NCI-H1417 (cell line): ENCODE results near the gene DMD.
A peak's percentile ranks its signal among the peaks of the same experiment; 100 is the strongest.
"Not testable (repeated sequence)": the region's sequence is repeated elsewhere in the genome, so short reads cannot be mapped to it uniquely, and the experiment has no call there.

Experiments
- DNase-seq, 3 experiments: peaks; one replicate each; lab custom pipeline; 2025; lab: John Stamatoyannopoulos, UW

DMD gene

DNA sequence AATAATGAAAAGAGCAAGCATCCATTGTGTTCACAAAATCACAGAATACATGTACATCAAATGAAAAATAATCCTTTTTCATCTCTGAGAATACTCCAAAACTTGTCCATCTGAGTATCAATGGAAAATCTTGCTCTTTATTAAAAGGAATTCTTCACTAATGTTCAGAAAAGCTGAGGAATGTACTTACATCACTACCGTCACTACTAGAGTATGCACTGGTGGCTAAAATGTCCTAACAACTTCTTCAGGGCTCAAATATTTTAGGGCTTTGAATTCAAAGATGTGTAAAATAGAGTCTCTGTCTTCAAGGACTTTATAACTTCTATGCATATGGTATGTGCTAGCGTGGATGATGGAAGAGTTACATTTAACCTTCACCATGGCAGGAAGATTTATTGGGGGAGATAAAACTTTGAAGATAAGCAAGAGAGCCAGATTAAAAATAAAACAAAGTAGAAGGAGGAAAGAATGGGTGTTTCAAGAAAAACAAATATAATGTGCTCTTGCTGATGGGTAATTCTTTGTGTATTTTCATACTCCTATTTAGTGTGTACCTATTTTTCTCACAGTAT, 55.1 kb downstream of the DMD start:
- no peak for DNase-seq

DNA sequence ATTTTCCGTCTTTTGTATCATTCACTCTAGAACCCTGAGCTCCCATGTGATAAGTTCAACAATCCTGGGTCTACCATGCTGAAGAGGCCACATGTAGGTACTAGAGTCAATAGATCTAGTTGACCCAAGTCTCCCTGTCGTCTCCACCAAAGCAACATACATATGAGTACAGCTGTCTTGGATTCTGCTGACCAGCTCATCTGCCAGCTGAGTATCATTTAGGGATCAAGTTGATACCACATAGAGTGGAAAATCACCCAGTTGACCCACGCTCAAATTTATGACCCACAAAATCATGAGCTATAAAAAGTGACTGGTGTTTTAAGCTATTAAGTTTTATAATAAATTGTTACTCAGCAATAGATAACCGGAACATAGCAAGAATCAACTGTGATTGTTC, 61.8 kb downstream of the DMD start:
- no peak for DNase-seq

DNA sequence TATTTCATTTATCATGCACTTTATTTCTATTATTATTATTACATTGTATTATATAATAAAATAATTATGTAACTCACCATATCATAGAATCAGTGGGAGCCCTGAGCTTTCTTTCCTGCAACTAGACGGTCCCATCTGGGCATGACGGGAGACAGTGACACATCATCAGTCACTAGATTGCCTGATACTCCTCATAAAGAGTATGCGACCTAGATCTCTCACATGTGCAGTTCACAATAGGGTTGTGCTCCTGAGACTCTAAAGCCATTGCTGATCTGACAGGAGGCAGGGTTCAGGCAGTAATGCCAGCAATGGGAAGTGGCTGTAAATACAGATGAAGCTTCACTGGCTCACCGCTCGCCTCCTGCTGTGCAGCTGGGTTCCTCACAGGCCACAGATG, 62.3 kb downstream of the DMD start:
- DNase-seq, result no peak

DNA sequence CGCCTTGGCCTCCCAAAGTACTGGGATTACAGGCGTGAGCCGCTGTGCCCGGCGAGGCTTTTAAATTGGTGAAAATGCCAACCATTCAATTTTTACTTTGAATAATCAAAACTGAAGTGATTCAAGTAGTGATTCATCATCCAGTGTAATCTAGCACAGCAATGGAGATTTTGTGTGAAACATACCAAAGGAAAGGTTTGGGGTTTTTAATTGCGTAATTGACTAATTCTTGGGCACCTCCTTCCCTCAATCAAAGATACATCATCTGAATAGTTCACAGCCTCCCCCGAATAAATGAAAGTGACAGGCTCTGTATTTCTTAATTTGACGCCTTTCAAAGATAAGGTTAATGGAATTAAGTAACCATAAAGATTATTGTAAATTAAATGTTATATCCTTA, 69.0 kb downstream of the DMD start:
- no peak for DNase-seq

DNA sequence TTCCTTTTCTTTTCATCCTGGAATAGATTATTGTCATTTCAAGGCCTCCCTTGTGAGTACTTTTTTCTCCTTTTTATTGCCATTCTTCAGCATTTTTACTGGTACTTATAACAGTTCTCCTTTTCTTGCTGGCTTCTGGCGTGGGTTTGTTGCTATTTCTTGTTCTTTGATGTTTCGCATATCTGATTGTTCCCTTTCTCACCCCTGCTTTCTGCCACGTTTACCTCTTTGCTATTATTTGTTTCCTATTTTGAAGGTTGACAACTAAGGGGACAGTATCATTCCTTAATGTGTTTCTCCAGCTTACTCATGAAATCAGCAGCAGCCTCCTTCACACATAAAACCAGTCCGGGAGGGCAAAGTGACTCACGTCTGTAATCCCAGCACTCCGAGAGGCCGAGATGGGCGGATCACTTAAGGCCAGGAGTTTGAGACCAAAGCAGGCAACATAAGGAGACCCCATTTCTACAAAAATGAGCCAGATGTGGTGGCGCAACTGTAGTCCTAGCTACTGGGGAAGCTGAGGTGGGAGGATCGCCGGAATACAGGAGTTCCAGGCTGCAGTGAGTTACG, 72.6 kb downstream of the DMD start:
- no peak for DNase-seq

DNA sequence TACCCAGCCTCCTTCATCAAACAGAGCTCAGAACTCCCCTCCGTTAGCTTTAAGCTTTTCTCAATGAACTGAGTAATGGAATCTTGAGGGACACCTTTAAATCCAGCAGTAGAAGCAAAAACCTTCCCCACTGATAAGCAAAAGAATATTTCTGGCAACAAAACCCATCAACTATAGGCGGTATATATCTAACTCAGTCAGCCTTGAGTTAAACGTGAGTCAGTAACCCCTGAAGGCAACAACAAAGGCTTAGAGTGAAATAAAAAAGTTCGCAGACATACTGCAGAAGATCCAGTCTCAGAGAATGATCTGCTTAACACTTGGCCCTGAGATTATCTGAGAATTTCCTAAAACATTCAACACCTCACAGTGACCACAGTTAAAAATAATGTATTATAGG, 77.2 kb downstream of the DMD start:
- DNase-seq, result no peak

DNA sequence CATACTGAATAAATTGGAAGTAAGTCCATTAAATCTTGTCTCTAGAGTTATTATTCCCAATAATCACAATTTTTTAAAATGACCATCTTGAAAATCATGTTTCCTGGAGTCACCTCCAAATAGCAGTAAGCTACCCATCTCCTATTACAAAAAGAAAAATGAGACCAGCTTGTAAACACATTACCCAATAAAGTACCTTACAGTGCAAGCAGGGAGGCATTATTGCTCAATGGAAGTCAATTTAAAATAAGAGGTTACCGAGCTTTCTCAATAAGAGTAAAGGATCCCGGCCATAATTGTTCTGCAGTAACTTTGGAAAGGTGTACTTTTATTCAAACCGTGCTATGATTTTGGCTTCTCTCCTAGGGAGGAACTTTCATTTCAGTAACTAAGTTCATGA, 78.0 kb downstream of the DMD start:
- peak in 1 of 3 experiments; percentile 28 for DNase-seq

DNA sequence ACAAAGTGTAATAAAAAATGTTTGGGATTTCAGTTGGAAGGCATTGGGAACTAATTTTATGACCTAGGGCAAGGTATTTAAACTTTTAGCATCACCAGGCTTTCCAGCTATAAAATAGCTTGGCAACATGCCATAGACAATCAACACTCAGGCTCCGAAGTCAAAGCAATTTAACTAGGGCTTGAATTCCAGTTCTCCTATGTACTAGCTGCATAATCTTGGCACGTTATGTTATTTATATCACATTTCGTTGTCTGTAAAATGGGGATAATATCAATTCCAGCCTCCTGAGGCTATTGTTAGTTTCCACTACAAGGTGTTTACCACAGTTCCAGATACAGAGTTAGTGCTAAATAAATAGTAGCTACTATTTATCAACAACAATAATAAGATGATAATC, 78.8 kb downstream of the DMD start:
- DNase-seq, result peak in 1 of 3 experiments; percentile 59

DNA sequence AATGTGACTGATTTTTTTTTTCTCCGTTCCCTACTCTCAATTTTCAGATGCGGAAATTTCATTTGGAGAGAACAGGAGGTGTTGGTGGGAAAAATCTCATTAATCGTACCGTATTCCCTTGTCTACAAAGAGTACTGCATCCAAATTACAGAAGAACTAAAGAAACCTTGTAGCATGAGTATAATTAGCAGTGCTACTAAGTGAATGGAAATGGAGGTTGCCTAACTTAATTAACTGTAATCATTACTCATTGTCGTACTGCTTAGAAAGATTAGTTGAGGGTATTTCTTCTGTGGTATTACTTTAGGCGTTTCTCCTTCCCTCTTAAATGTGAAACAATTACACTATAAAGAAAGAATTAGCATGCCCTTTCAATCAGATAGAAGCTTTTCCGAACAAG, 81.7 kb downstream of the DMD start:
- DNase-seq, result no peak

DNA sequence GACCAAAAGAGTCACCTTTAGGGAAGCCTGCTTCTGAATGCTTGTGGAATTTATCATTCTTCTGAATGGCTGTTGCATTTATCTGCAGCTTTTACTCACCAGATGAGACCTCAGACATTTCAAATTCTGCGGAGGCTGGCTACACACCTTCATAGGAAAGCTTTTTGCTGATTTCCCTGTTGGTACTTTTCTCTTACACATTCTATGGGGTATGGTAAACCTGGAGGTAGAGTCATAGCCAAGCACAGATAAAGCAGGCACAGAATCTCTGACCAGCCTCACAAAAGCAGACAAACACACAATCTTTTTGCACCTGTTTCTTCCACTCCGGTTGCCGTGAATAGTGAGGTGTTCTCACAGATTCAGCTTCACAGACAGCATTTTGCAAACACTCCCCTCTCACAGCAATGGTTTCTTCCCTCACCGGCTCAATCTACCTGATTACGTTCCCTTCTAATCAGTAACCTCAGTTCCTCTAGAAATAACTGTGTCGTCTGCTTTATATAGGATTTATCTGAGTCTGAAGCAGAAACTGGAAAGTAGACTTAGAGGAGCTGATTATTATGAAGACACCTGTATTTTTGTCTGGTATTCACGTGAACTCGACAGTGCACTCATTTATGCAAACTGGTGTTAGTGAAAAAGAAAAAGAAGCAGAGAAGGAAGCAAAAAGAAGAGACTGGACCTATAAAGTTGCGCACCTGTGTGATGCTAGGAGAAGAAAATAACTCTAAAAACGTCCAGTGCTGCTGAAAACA, 83.1 kb downstream of the DMD start:
- DNase-seq, result peak in 2 of 3 experiments; percentile 65 to 82

DNA sequence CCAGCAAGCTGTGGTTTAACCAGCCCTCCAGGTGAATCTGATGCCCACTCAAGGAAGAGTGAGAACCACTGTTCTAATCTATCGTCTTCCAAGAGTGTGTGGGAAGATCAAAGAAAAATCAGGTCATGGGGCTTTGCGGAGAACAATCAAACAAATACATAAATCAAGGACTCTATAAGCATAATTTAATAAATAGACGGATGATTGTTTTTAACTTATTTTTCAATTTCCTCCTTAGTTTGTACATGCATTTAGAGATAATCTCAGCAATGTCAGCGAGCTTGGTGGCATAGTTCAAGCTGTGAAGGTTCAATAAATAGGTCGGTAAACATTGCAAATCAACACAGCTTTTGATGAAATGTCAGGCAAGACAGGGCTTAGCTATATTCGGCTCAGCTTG, 84.9 kb downstream of the DMD start:
- peak in 2 of 3 experiments; percentile 58 to 89 for DNase-seq

DNA sequence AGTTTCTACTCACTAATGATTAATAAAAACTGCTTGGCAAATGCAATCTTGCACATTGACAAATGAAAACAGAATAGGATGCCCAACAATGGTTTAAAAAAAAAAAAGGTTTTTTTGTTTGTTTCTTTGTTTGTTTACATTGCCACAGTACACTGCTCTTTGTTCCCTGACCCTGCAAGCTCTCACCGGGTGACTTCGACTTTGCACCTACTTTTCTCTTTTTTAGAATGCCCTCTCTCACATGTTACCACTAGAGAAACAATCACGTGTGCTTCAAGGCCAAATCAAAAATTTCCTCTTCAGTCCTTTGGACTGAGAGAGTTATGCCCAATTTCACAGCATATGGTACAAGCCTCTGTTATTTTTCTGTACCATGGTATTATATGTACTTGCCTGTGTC, 101.5 kb downstream of the DMD start:
- DNase-seq, result peak in 1 of 3 experiments; percentile 53

DNA sequence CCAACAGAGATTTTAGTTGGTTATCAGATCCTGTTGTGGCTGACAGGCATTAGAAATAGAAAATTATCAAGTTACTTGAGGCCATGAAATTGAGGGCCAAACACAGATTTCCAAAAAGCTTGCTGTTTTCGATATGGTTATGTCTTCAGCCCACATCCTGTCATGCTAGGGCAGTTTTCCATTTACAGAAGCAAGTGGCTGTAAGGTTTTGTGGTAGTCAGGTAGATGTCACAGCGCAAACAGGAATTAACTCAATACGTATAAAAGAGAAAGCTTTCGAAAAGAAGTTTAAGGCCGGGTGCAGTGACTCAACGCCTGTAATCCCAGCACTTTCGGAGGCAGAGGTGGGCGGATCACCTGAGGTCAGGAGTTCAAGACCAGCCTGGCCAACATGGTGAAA, 104.6 kb downstream of the DMD start:
- no peak for DNase-seq

DNA sequence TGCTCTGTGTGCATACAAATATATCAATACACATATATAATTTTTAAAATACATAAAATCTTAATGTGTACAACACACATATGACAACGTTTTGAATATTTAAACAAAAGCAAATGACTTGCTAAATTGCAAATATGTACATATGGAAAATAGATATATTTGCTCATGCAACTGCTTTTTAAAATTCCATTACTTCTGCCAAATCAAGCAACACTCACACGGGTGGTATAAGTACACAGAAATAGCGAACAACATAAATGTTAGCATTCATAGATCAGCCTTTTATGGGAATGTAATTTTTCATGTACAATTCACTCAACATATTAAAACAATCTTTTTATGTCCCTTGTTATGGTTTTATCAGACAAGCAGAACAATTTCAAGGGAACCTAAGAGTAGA, 116.3 kb downstream of the DMD start:
- no peak for DNase-seq

DNA sequence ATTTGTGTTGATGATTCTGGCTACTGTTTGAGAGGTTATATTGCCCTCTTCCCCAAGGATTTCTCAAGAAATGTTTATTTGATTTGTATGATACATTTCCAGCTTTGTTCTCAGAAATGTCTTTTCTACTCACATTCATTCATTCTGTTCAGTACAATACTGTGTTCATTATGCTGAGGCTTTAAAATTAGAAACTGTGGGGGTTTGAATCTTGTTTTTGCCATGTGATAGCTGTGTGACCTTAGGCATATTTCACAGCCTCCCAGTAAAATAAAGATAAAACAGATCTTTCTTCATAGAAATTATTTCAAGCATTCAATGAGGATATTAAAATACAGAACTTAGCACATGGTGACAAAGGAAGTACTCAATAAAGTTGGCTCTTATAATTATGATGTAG, 123.9 kb downstream of the DMD start:
- DNase-seq, result no peak

DNA sequence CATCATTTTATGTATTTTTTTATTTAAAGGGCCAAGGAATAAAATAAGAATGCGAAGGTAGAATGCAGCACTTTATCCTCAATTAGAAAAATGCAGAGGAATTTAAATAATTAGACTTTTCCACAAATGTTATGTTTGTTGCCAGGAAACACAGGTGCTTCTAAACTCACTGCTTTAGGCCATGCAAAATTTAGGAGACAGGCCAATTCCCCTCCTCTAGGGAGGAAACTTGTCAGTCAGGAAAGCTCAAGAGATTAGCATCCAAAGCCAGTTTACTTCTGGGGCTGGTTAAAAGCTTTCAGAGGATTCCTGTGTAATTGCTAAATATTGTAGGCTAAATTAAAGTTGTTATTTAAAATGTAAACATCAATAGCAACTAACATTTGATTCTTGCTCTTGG, 124.5 kb downstream of the DMD start:
- DNase-seq, result no peak

DNA sequence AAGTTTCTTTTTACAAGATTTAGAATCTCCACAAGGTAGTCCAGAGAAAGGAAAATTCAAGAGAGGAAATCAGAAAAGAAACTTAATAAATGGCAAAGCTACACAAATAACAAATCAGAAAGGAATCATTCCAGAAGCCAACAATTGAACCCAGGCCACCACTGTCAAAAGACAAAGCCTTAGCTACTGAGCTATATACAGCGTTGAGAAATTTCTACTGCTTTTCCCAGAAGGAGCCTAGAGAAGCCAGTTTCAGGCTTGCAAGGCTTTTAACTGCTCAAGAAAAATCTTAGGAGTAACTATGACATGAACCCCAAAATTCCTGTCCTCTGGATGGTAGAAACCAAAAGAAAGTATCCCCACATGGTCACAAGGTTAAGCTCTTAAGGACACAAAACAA, 129.0 kb downstream of the DMD start:
- no peak for DNase-seq

DNA sequence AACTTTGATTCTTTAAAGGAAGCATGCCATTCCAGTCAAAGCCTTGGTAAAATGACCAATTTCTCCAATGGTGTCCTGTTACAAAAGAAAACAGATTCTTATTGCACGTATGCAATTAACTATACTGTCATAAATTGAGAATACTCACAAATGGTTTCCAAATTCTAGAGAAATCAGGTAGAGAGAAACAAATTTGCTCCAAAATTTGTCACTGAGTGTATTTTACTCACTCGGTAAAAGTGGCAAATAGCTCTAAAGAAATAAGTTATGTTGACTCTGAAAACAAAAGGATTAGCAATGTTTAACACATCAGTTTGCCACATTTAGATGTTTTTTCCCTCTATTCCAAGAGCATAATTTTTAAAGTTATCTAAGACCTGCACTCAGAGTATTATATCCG, 133.1 kb downstream of the DMD start:
- no peak for DNase-seq

DNA sequence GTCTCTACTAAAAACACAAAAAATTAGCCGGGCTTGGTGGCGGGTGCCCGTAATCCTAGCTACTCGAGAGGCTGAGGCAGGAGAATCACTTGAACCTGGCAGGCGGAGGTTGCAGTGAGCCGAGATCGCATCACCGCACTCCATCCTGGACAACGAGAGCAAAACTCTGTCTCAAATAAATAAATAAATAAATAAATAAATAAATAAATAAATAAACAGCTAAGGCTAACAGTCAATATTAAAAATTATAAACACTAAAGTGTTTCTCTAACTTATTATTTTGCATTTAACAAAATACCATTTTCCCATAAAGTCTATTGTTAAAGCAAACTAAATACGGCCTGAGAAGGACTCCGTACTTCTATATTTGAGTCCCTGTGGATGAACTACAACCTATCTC, 137.7 kb downstream of the DMD start:
- DNase-seq, result not testable (repeated sequence)

DNA sequence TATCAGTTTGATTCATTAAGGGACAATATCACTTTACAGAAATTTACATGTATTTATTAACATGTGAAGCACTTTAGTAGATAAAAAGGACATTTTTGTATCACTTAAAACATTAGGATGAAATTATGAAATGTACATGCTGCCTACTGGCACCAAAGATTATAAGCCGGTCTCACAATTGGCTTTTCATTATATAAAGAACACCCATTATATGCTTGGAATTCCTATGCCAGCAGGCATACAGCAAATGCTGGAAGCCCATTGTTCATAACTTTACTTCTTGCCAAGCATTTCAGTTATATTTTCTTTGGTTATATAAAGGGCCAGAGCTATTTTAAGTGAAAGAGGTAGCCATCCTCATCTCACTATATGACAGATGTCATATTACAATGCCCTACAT, 145.9 kb downstream of the DMD start:
- no peak for DNase-seq

DNA sequence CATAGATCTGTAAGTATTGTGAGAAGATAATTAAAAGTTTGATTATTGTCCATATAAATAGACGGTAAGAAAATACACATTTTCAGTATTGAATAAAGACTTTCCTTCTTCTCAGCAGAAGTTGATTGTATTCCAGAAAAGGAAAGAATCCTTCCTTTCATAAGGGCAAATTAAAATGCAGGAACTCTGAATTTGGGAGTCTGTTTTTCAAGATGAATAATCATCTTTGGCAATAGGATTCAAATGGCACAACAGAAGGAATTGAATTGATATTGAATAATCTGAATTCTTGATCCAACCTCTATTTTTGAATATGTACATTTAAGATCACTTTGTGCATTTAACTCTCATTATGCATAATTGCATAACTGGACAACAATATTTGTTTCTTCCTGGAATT, 149.3 kb downstream of the DMD start:
- DNase-seq, result no peak

DNA sequence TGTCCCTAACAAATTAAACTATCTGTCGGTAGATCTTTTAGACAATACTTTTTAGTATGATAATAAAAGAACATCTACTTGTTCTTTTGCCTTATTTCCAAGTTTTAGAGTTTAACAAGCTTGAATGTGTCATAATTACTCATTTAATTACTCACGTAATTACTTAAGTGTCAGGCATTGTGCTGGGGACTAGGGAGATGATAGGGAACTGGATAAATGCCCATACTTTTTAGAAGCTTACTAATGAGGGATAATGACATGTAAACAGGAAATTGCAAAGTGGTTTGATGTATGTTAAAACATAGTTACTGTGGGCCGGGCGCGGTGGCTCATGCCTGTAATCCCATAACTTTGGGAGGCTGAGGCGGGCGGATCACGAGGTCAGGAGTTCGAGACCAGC, 158.3 kb downstream of the DMD start:
- peak in 1 of 3 experiments; percentile 46 for DNase-seq

DNA sequence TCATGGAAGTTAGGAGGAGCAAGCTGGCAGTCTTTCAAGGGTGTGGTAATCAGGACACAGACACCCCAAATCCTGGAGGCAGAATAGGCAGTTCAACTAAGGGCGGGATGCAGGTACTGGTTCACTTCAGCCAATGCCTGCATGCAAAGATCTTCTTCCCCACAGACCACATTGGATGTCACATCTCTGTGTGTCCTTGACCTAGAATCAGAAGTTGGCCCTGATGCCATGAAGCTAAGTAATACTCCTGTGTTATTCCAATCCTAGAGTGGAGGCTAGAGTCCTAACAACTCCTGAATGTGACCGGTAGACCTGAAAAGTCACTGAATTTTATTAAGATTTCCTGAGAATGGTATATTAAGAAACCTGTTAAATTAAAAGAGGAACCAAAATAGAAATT, 165.5 kb downstream of the DMD start:
- no peak for DNase-seq

DNA sequence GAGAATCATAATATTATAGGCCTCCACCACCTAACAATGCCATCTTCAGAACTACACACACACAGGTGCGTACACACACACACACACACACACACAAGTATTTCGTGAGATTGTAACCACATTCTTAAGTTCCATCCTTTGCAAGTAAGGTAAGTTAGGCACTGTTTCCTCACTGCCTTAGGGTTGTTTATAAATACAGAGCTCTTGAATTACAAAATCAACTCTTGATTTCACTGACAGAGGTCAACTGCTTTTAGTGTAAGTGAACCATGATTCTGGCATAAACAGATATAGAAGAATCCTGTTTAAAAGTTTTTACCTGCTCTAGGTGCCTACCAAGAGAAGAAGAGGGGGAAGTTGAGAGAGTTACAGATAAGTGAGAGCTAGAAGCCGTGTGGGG, 166.1 kb downstream of the DMD start:
- DNase-seq, result no peak
